Measurements from ENCODE around the gene BIRC3. TPM values are rescaled to one million over a fixed set of nuclear protein-coding genes. Genes with fewer than 3 reads are reported as not detected.
"Not testable (repeated sequence)": the region's sequence is repeated elsewhere in the genome, so short reads cannot be mapped to it uniquely, and the experiment has no call there.

BIRC3 gene
- total RNA-seq, 5 donors from 2014 or later (not counting 1 experiment from before 2014, with no cell fraction given): 82.6 to 114 (median 96.0) TPM

- H3K4me1 ChIP-seq (ENCODE audit: control insufficient read depth in 1 of 2, extremely low read depth in 1 of 2, insufficient read depth in 2 of 2, low read length in 2 of 2): peaks cover 9 to 18% of the 10 kb centered on the region in 2 experiments
- Mint-ChIP-seq H3K27ac (peak overlapping the region; percentile 17 to 20), H3K9me3 (no peaks in the 10 kb centered on the region), H3K4me3 (no peak overlapping the region), H3K27me3 (no peaks in the 10 kb centered on the region), H3K36me3 (no peaks in the 10 kb centered on the region), H3K4me1 (peaks cover 37 to 56% (median 38%) of the 10 kb centered on the region in 3 donors)
- POLR2A ChIA-PET: no interaction called here
- no CpG with 5 or more reads among the region's 1 CpG for WGBS (ENCODE audit: insufficient coverage)
- H3K36me3 ChIP-seq (ENCODE audit: control insufficient read depth in 2 of 2, extremely low read depth in 1 of 2, insufficient read depth in 1 of 2, low read length in 1 of 2): no peaks in the 10 kb centered on the region
- no peaks in the 10 kb centered on the region for H3K27me3 ChIP-seq (replicated peaks in 1 of 2; ENCODE audit: control insufficient read depth in 2 of 2, extremely low read depth in 1 of 2, insufficient read depth in 2 of 2, low read length in 1 of 2)
- no peak overlapping the region for H3K27ac ChIP-seq (ENCODE audit: low read length)
- H3K4me3 ChIP-seq (ENCODE audit: control insufficient read depth in 1 of 2, extremely low read depth in 1 of 2, low read length in 1 of 2): no peak overlapping the region
- ATAC-seq (replicated peaks in 1 of 4) (no peak), DNase-seq (no peak)
- CTCF ChIA-PET: interaction anchor here (1.1 to 2.3 kb wide), 3 partner anchors 27 to 49 kb away, joined by 3 to 10 read pairs (median 6); no protein-coding TSS in a partner anchor
- H3K9me3 ChIP-seq: no peaks in the 10 kb centered on the region
These were observed 25.5 kb upstream of the BIRC3 start for GRCh38 chr11:102291831-102292230.

GRCh38 chr11:102292933-102293332 lies 24.4 kb upstream of the BIRC3 start:
- Mint-ChIP-seq H3K4me1 (peaks cover 33 to 54% (median 34%) of the 10 kb centered on the region in 3 donors), H3K9me3 (no peaks in the 10 kb centered on the region)
- CTCF ChIA-PET: interaction anchor here (0.6 to 3.6 kb wide), 23 partner anchors 8 to 321 kb away, joined by 3 to 66 read pairs (median 9); partner anchors contain the start of gene BIRC3 (in 1 of the 2)

GRCh38 chr11:102293873-102294601 lies 23.2 kb upstream of the BIRC3 start:
- Mint-ChIP-seq H3K4me3 (peak overlapping the region; percentile 74 to 90 (median 88)), H3K27me3 (no peaks in the 10 kb centered on the region), H3K36me3 (no peaks in the 10 kb centered on the region), H3K27ac (peak overlapping the region; percentile 96), H3K4me1 (peaks cover 32 to 53% (median 34%) of the 10 kb centered on the region in 3 donors), H3K9me3 (no peaks in the 10 kb centered on the region)
- peak overlapping the region; percentile 37 for H3K27ac ChIP-seq (ENCODE audit: low read length)
- peaks cover 7 to 11% of the 10 kb centered on the region in 2 experiments for H3K4me1 ChIP-seq (ENCODE audit: control insufficient read depth in 1 of 2, extremely low read depth in 1 of 2, insufficient read depth in 2 of 2, low read length in 2 of 2)
- ATAC-seq (replicated peaks in 1 of 4): peak; percentile 86 to 97 (median 92)
- ChIA-PET CTCF (interaction anchor here (0.6 to 3.6 kb wide), 42 partner anchors 9 to 767 kb away, joined by 3 to 66 read pairs (median 4); partner anchors contain the start of genes BIRC2 (in 1 of the 2) and BIRC3 (in 1 of the 2)), POLR2A (interaction anchor here (0.5 to 2.2 kb wide), 10 partner anchors 12 to 66 kb away, joined by 3 to 11 read pairs (median 4); no protein-coding TSS in a partner anchor)
- H3K9me3 ChIP-seq: no peaks in the 10 kb centered on the region
- DNase-seq: peak in 9 of 35 experiments; percentile 11 to 82 (median 30)
- WGBS (ENCODE audit: insufficient coverage): 0% methylated on average over 1 of the region's 6 CpGs
- H3K36me3 ChIP-seq (ENCODE audit: control insufficient read depth in 2 of 2, extremely low read depth in 1 of 2, insufficient read depth in 1 of 2, low read length in 1 of 2): no peaks in the 10 kb centered on the region
- peak overlapping the region in 1 of 2 donors; percentile 35 for H3K4me3 ChIP-seq (ENCODE audit: control insufficient read depth in 1 of 2, extremely low read depth in 1 of 2, low read length in 1 of 2)
- no peaks in the 10 kb centered on the region for H3K27me3 ChIP-seq (replicated peaks in 1 of 2; ENCODE audit: control insufficient read depth in 2 of 2, extremely low read depth in 1 of 2, insufficient read depth in 2 of 2, low read length in 1 of 2)

More at GRCh38 chr11:102292933-102293332, 24.4 kb upstream of the BIRC3 start:
- ATAC-seq (replicated peaks in 1 of 4) (no peak), DNase-seq (no peak)
- peaks cover 7 to 18% of the 10 kb centered on the region in 2 experiments for H3K4me1 ChIP-seq (ENCODE audit: control insufficient read depth in 1 of 2, extremely low read depth in 1 of 2, insufficient read depth in 2 of 2, low read length in 2 of 2)
- peak overlapping the region; percentile 23 to 48 for H3K27ac Mint-ChIP-seq
- POLR2A ChIA-PET: interaction anchor here (0.8 to 2.2 kb wide), 5 partner anchors 13 to 49 kb away, joined by 4 to 11 read pairs (median 5); no protein-coding TSS in a partner anchor
- 94% methylated on average over 2 of the region's 6 CpGs for WGBS (ENCODE audit: insufficient coverage)
- no peaks in the 10 kb centered on the region for H3K27me3 Mint-ChIP-seq
- H3K36me3 Mint-ChIP-seq: no peaks in the 10 kb centered on the region
- no peak overlapping the region for H3K27ac ChIP-seq (ENCODE audit: low read length)
- H3K27me3 ChIP-seq (replicated peaks in 1 of 2; ENCODE audit: control insufficient read depth in 2 of 2, extremely low read depth in 1 of 2, insufficient read depth in 2 of 2, low read length in 1 of 2): no peaks in the 10 kb centered on the region
- H3K9me3 ChIP-seq: no peaks in the 10 kb centered on the region
- H3K36me3 ChIP-seq (ENCODE audit: control insufficient read depth in 2 of 2, extremely low read depth in 1 of 2, insufficient read depth in 1 of 2, low read length in 1 of 2): no peaks in the 10 kb centered on the region
- H3K4me3 ChIP-seq (ENCODE audit: control insufficient read depth in 1 of 2, extremely low read depth in 1 of 2, low read length in 1 of 2): no peak overlapping the region
- peak overlapping the region in 2 of 3 donors; percentile 28 to 52 for H3K4me3 Mint-ChIP-seq

- Mint-ChIP-seq H3K9me3 (no peaks in the 10 kb centered on the region), H3K36me3 (no peaks in the 10 kb centered on the region), H3K27ac (peak overlapping the region; percentile 86 to 96), H3K4me1 (peaks cover 40 to 54% (median 42%) of the 10 kb centered on the region in 3 donors), H3K27me3 (no peaks in the 10 kb centered on the region), H3K4me3 (peak overlapping the region in 2 of 3 donors; percentile 4 to 49)
- peaks cover 7 to 11% of the 10 kb centered on the region in 2 experiments for H3K4me1 ChIP-seq (ENCODE audit: control insufficient read depth in 1 of 2, extremely low read depth in 1 of 2, insufficient read depth in 2 of 2, low read length in 2 of 2)
- DNase-seq (no peak), ATAC-seq (replicated peaks in 1 of 4) (no peak)
- ChIA-PET CTCF (interaction anchor here (0.6 to 3.6 kb wide), 24 partner anchors 10 to 371 kb away, joined by 3 to 66 read pairs (median 10); partner anchors contain the start of genes BIRC2 (in 1 of the 2) and BIRC3 (in 1 of the 2)), POLR2A (interaction anchor here in 1 of 2 donors (2.2 kb wide), 1 partner anchor 23 kb away, joined by 11 read pairs; no protein-coding TSS in a partner anchor)
- H3K27ac ChIP-seq (ENCODE audit: low read length): peak overlapping the region; percentile 15
- H3K27me3 ChIP-seq (replicated peaks in 1 of 2; ENCODE audit: control insufficient read depth in 2 of 2, extremely low read depth in 1 of 2, insufficient read depth in 2 of 2, low read length in 1 of 2): no peaks in the 10 kb centered on the region
- H3K36me3 ChIP-seq (ENCODE audit: control insufficient read depth in 2 of 2, extremely low read depth in 1 of 2, insufficient read depth in 1 of 2, low read length in 1 of 2): no peaks in the 10 kb centered on the region
- 53% methylated on average over 2 of the region's 2 CpGs for WGBS (ENCODE audit: insufficient coverage)
- H3K9me3 ChIP-seq: no peaks in the 10 kb centered on the region
- H3K4me3 ChIP-seq (ENCODE audit: control insufficient read depth in 1 of 2, extremely low read depth in 1 of 2, low read length in 1 of 2): no peak overlapping the region
These were observed 22.2 kb upstream of the BIRC3 start for GRCh38 chr11:102295045-102295444.

GRCh38 chr11:102296757-102297156 lies 20.5 kb upstream of the BIRC3 start:
- DNase-seq; H3K36me3 ChIP-seq (ENCODE audit: control insufficient read depth in 2 of 2, extremely low read depth in 1 of 2, insufficient read depth in 1 of 2, low read length in 1 of 2); H3K27ac Mint-ChIP-seq; ATAC-seq (replicated peaks in 1 of 4); H3K27me3 ChIP-seq (replicated peaks in 1 of 2; ENCODE audit: control insufficient read depth in 2 of 2, extremely low read depth in 1 of 2, insufficient read depth in 2 of 2, low read length in 1 of 2); H3K9me3 ChIP-seq; H3K27me3 Mint-ChIP-seq; H3K36me3 Mint-ChIP-seq; H3K4me3 Mint-ChIP-seq; H3K9me3 Mint-ChIP-seq; H3K27ac ChIP-seq (ENCODE audit: low read length); H3K4me3 ChIP-seq (ENCODE audit: control insufficient read depth in 1 of 2, extremely low read depth in 1 of 2, low read length in 1 of 2); POLR2A ChIA-PET: not testable (repeated sequence)
- WGBS (ENCODE audit: insufficient coverage): no CpG with 5 or more reads among the region's 4 CpGs
- peaks cover 57 to 67% (median 59%) of the 10 kb centered on the region in 3 donors for H3K4me1 Mint-ChIP-seq
- H3K4me1 ChIP-seq (ENCODE audit: control insufficient read depth in 1 of 2, extremely low read depth in 1 of 2, insufficient read depth in 2 of 2, low read length in 2 of 2): peaks cover 10 to 26% of the 10 kb centered on the region in 2 experiments
- CTCF ChIA-PET: interaction anchor here (1.0 to 3.6 kb wide), 3 partner anchors 10 to 21 kb away, joined by 3 to 66 read pairs (median 5); partner anchors contain the start of gene BIRC3 (in 1 of the 2)

- ChIA-PET POLR2A (interaction anchor here in 1 of 2 donors (0.6 kb wide), 1 partner anchor 32 kb away, joined by 6 read pairs; no protein-coding TSS in a partner anchor), CTCF (interaction anchor here (0.6 to 1.2 kb wide), 4 partner anchors 11 to 68 kb away, joined by 3 to 5 read pairs (median 4); no protein-coding TSS in a partner anchor)
- not testable (repeated sequence) for H3K9me3 ChIP-seq; H3K27me3 Mint-ChIP-seq; H3K36me3 ChIP-seq (ENCODE audit: control insufficient read depth in 2 of 2, extremely low read depth in 1 of 2, insufficient read depth in 1 of 2, low read length in 1 of 2); H3K4me3 ChIP-seq (ENCODE audit: control insufficient read depth in 1 of 2, extremely low read depth in 1 of 2, low read length in 1 of 2); H3K27me3 ChIP-seq (replicated peaks in 1 of 2; ENCODE audit: control insufficient read depth in 2 of 2, extremely low read depth in 1 of 2, insufficient read depth in 2 of 2, low read length in 1 of 2)
- Mint-ChIP-seq H3K27ac (peak overlapping the region; percentile 85 to 88), H3K4me3 (peak overlapping the region in 2 of 3 donors; percentile 37 to 41), H3K9me3 (peaks cover 5 to 19% (median 18%) of the 10 kb centered on the region in 3 donors), H3K4me1 (peaks cover 67 to 78% (median 68%) of the 10 kb centered on the region in 3 donors), H3K36me3 (peaks cover 16% of the 10 kb centered on the region)
- ATAC-seq (replicated peaks in 1 of 4) (peak; percentile 91 to 96 (median 94)), DNase-seq (peak; percentile 43 to 87 (median 69))
- 50% methylated on average over 2 of the region's 2 CpGs for WGBS (ENCODE audit: insufficient coverage)
- peak overlapping the region; percentile 58 for H3K27ac ChIP-seq (ENCODE audit: low read length)
- H3K4me1 ChIP-seq (ENCODE audit: control insufficient read depth in 1 of 2, extremely low read depth in 1 of 2, insufficient read depth in 2 of 2, low read length in 2 of 2): peaks cover 18 to 35% of the 10 kb centered on the region in 2 experiments
These were observed 16.4 kb upstream of the BIRC3 start for GRCh38 chr11:102300837-102301236.
